HepG2 (cell line): ENCODE data around the gene C3orf70. TPM values are rescaled to one million over a fixed set of nuclear protein-coding genes. Genes with fewer than 3 reads are reported as not detected.
A peak's percentile ranks its signal among the peaks of the same experiment; 100 is the strongest.

Experiments used
- CBX2 ChIP-seq, 2 experiments: fragments of 200-600 bp in 1 of 2; sonication (generic); formaldehyde crosslinking in 1 of 2; IDR thresholded peaks; 2 replicates each; pipeline versions ENCODE4 v1.7.0 to v1.8.1; 2018 to 2022; ENCODE audit warnings: low read depth in 2 of 2, low read length in 1 of 2, mild to moderate bottlenecking in 1 of 2, missing genetic modification reagents in 1 of 2
- CHCHD3 ChIP-seq: sonication (generic); formaldehyde crosslinking; IDR thresholded peaks from 2 replicates; pipeline ENCODE4 v1.8.0; 2022; ENCODE audit warnings: mild to moderate bottlenecking, missing genetic modification reagents, moderate library complexity
- EEA1 ChIP-seq: sonication (generic); formaldehyde crosslinking; IDR thresholded peaks from 2 replicates; pipeline ENCODE4 v1.5.1; 2020; ENCODE audit warnings: mild to moderate bottlenecking, missing genetic modification reagents, borderline replicate concordance
- FOXK2 ChIP-seq: fragments of 450-650 bp; IDR thresholded peaks from 2 replicates; pipeline ENCODE4 v1.6.1; 2016
- HMGXB4 ChIP-seq, 2 experiments: sonication (generic) in 1 of 2; formaldehyde crosslinking in 1 of 2; IDR thresholded peaks; 2 replicates each; pipeline versions ENCODE4 v1.4.0 to v1.6.1; 2018 to 2020; ENCODE audit warnings: missing genetic modification reagents in 2 of 2, borderline replicate concordance in 1 of 2, low read depth in 1 of 2, mild to moderate bottlenecking in 1 of 2, missing biosample characterization in 1 of 2
- HNRNPL ChIP-seq: fragments of 200-400 bp; formaldehyde crosslinking; IDR thresholded peaks from 2 replicates; pipeline ENCODE4 v1.6.1; 2017; ENCODE audit warnings: mild to moderate bottlenecking, low read depth, low read length
- MLXIP ChIP-seq: sonication (generic); formaldehyde crosslinking; IDR thresholded peaks from 2 replicates; pipeline ENCODE4 v1.9.0; 2021; ENCODE audit warnings: missing genetic modification reagents, borderline replicate concordance
- MYPOP ChIP-seq: sonication (generic); formaldehyde crosslinking; IDR thresholded peaks from 2 replicates; pipeline ENCODE4 v1.8.1; 2023; ENCODE audit warnings: mild to moderate bottlenecking, moderate library complexity, missing genetic modification reagents
- SAFB2 ChIP-seq: sonication (generic); formaldehyde crosslinking; IDR thresholded peaks from 2 replicates; pipeline ENCODE4 v1.5.1; 2020; ENCODE audit warnings: missing genetic modification reagents, low read depth, mild to moderate bottlenecking, borderline replicate concordance
- TBX2 ChIP-seq: sonication (generic); formaldehyde crosslinking; IDR thresholded peaks from 2 replicates; pipeline ENCODE4 v1.5.0; 2020; ENCODE audit warnings: missing genetic modification reagents, mild to moderate bottlenecking, borderline replicate concordance
- ZNF274 ChIP-seq: sonication (generic); formaldehyde crosslinking; IDR thresholded peaks from 2 replicates; pipeline ENCODE4 v1.5.1; 2020; ENCODE audit warnings: mild to moderate bottlenecking, missing genetic modification reagents
- ZNF468 ChIP-seq: sonication (generic); formaldehyde crosslinking; IDR thresholded peaks from 2 replicates; pipeline ENCODE4 v1.8.0; 2022; ENCODE audit warnings: mild to moderate bottlenecking, moderate library complexity, missing genetic modification reagents
- ZNF503 ChIP-seq: sonication (generic); formaldehyde crosslinking; IDR thresholded peaks from 2 replicates; pipeline ENCODE4 v1.4.0; 2020; ENCODE audit warnings: missing genetic modification reagents
- ZNF597 ChIP-seq: sonication (generic); formaldehyde crosslinking; IDR thresholded peaks from 2 replicates; pipeline ENCODE4 v1.5.0; 2020; ENCODE audit warnings: missing genetic modification reagents
- ZNF615 ChIP-seq: sonication (generic); formaldehyde crosslinking; IDR thresholded peaks from 2 replicates; pipeline ENCODE4 v1.5.0; 2020; ENCODE audit warnings: mild to moderate bottlenecking, missing genetic modification reagents, borderline replicate concordance
- polyA plus RNA-seq, 8 experiments: library from polyadenylated mRNA; depleted of rRNA in 3 of 8; stranded (reverse) in 7 of 8; unstranded in 1 of 8; fragments of >200 nt; fragmentation: Illumina TruSeq in 4 of 8; extraction: Trizol in 4 of 8; gene quantifications; 2 replicates each; pipeline versions ENCODE4 v1.2.1 to v1.2.3, GENCODE V29; 2011 to 2016; ENCODE audit warnings: low read depth in 4 of 8, missing spikeins in 1 of 8, mixed read lengths in 1 of 8; ENCODE audit not compliant: insufficient read depth in 1 of 8
- total RNA-seq, 5 experiments: library from RNA; depleted of rRNA; stranded (reverse); fragments of >200 nt; fragmentation: Illumina TruSeq; extraction: Trizol; gene quantifications; 2 replicates each; pipeline ENCODE4 v1.2.3, GENCODE V29; 2016; ENCODE audit warnings: low read depth in 1 of 5

Gene C3orf70
- total and polyA plus RNA-seq, 2 of the 13 experiments (the other 11 are each of a cell fraction or from before 2014, with no cell fraction given), result 0.79 to 2.4 TPM

GRCh38 chr3:185152410-185153170 lies at the start of gene C3orf70 (continued):
- peak; percentile 43; the same call in 1 of the 2 replicates for TF ChIP-seq TBX2
- TF ChIP-seq ZNF597 (CRISPR knock-in tag), result no peak
- peak; percentile 60; the same call in 1 of the 2 replicates for TF ChIP-seq MYPOP (CRISPR knock-in tag)
- peak; percentile 71 for TF ChIP-seq SAFB2
- 0 out of 2 replicates have a peak, but pooled peaks have one; percentile 30 for TF ChIP-seq HNRNPL
- 0 out of 2 replicates have a peak, but pooled peaks have one; percentile 67 for TF ChIP-seq MLXIP (CRISPR knock-in tag)
- TF ChIP-seq FOXK2, result no peak
- TF ChIP-seq ZNF468, result no peak
- TF ChIP-seq CHCHD3 (CRISPR knock-in tag), result peak; percentile 73; the same call in 1 of the 2 replicates
- no peak for TF ChIP-seq ZNF274 (CRISPR knock-in tag)
- TF ChIP-seq HMGXB4 (CRISPR knock-in tag; IDR thresholded peaks at IDR 0.05; ENCODE audit: borderline replicate concordance in 1 of 2, low read depth in 1 of 2), result 0 out of 4 replicates have a peak, but pooled peaks of 1 of the 2 experiments have one; percentile 43
- no peak for TF ChIP-seq CBX2 (IDR thresholded peaks at IDR 0.05; ENCODE audit: low read depth, low read length)
- peak; percentile 60; the same call in 1 of the 2 replicates for TF ChIP-seq CBX2 (CRISPR knock-in tag; IDR thresholded peaks at IDR 0.05; ENCODE audit: low read depth)
- TF ChIP-seq ZNF503 (CRISPR knock-in tag), result 0 out of 2 replicates have a peak, but pooled peaks have one; percentile 28
- TF ChIP-seq EEA1 (CRISPR knock-in tag), result peak; percentile 58; the same call in 1 of the 2 replicates
- TF ChIP-seq ZNF615 (CRISPR knock-in tag), result no peak
